HepG2 (cell line): Measurements from ENCODE around the gene DDOST. TPM values are rescaled to one million over a fixed set of nuclear protein-coding genes. Genes with fewer than 3 reads are reported as not detected.

Experiments
- ARNT2 ChIP-seq: sonication (generic); formaldehyde crosslinking; IDR thresholded peaks from 2 replicates; pipeline ENCODE4 v1.8.0; 2022; ENCODE audit warnings: mild to moderate bottlenecking, low read depth, missing genetic modification reagents, moderate library complexity
- ATF7 ChIP-seq, 2 experiments: fragments of 450-650 bp in 1 of 2; sonication (generic) in 1 of 2; formaldehyde crosslinking in 1 of 2; IDR thresholded peaks; 2 replicates each; pipeline versions ENCODE4 v1.4.0 to v1.6.1; 2016 to 2020; ENCODE audit warnings: antibody characterized with exemption in 1 of 2, mild to moderate bottlenecking in 1 of 2, missing genetic modification reagents in 1 of 2
- FOXK2 ChIP-seq: fragments of 450-650 bp; IDR thresholded peaks from 2 replicates; pipeline ENCODE4 v1.6.1; 2016
- HNF4G ChIP-seq, 2 experiments: sonication (generic) in 1 of 2; formaldehyde crosslinking in 1 of 2; IDR thresholded peaks; 2 replicates each; pipeline versions ENCODE4 v1.4.0 to v1.6.1; 2011 to 2020; ENCODE audit warnings: borderline replicate concordance in 2 of 2, low read depth in 2 of 2, mild to moderate bottlenecking in 2 of 2, low read length in 1 of 2, missing genetic modification reagents in 1 of 2, moderate library complexity in 1 of 2
- MZF1 ChIP-seq: sonication (generic); formaldehyde crosslinking; IDR thresholded peaks from 2 replicates; pipeline ENCODE4 v1.8.1; 2023; ENCODE audit warnings: mild to moderate bottlenecking, missing genetic modification reagents, borderline replicate concordance
- NCOR1 ChIP-seq: fragments of 200-600 bp; sonication (generic); IDR thresholded peaks from 2 replicates; pipeline ENCODE4 v1.7.0; 2017; ENCODE audit warnings: antibody characterized with exemption, low read length, borderline replicate concordance
- SAP130 ChIP-seq: IDR thresholded peaks from 2 replicates; pipeline ENCODE4 v1.6.1; 2016; ENCODE audit warnings: low read depth
- SPEN ChIP-seq: sonication (generic); formaldehyde crosslinking; IDR thresholded peaks from 2 replicates; pipeline ENCODE4 v1.5.1; 2020; ENCODE audit warnings: low read depth, mild to moderate bottlenecking, missing genetic modification reagents
- ZBTB49 ChIP-seq: sonication (generic); formaldehyde crosslinking; IDR thresholded peaks from 2 replicates; pipeline ENCODE4 v1.4.0; 2020; ENCODE audit warnings: missing genetic modification reagents, borderline replicate concordance
- ZNF777 ChIP-seq: sonication (generic); formaldehyde crosslinking; IDR thresholded peaks from 2 replicates; pipeline ENCODE4 v1.4.0; 2020; ENCODE audit warnings: missing genetic modification reagents
- ZNF878 ChIP-seq: sonication (generic); formaldehyde crosslinking; IDR thresholded peaks from 2 replicates; pipeline ENCODE4 v1.8.1; 2023; ENCODE audit warnings: mild to moderate bottlenecking, missing genetic modification reagents, moderate library complexity
- polyA plus RNA-seq, 8 experiments: library from polyadenylated mRNA; depleted of rRNA in 3 of 8; stranded (reverse) in 7 of 8; unstranded in 1 of 8; fragments of >200 nt; fragmentation: Illumina TruSeq in 4 of 8; extraction: Trizol in 4 of 8; gene quantifications; 2 replicates each; pipeline versions ENCODE4 v1.2.1 to v1.2.3, GENCODE V29; 2011 to 2016; ENCODE audit warnings: low read depth in 4 of 8, missing spikeins in 1 of 8, mixed read lengths in 1 of 8; ENCODE audit not compliant: insufficient read depth in 1 of 8
- total RNA-seq, 5 experiments: library from RNA; depleted of rRNA; stranded (reverse); fragments of >200 nt; fragmentation: Illumina TruSeq; extraction: Trizol; gene quantifications; 2 replicates each; pipeline ENCODE4 v1.2.3, GENCODE V29; 2016; ENCODE audit warnings: low read depth in 1 of 5
- TF ChIP-seq, protein P1 (sequence below): sonication (generic); formaldehyde crosslinking; IDR thresholded peaks from 2 replicates; pipeline ENCODE4 v1.5.0; 2020; ENCODE audit warnings: mild to moderate bottlenecking, missing genetic modification reagents
- TF ChIP-seq, protein P2 (sequence below): sonication (generic); formaldehyde crosslinking; IDR thresholded peaks from 2 replicates; pipeline ENCODE4 v1.8.0; 2022; ENCODE audit warnings: missing genetic modification reagents, mild to moderate bottlenecking, moderate library complexity, borderline replicate concordance
- TF ChIP-seq, protein P3 (sequence below): sonication (generic); formaldehyde crosslinking; IDR thresholded peaks from 2 replicates; pipeline ENCODE4 v1.5.1; 2020; ENCODE audit warnings: mild to moderate bottlenecking, missing genetic modification reagents, borderline replicate concordance
- TF ChIP-seq, protein P4 (sequence below): IDR thresholded peaks from 2 replicates; pipeline ENCODE4 v1.6.1; 2012; ENCODE audit warnings: low read length, improper control_type of control experiment

Gene DDOST
- total and polyA plus RNA-seq, 2 of the 13 experiments (the other 11 are each of a cell fraction or from before 2014, with no cell fraction given), result 335 to 494 TPM

GRCh38 chr1:20696397-20697333, 35.5 kb upstream of the DDOST start (continued):
- TF ChIP-seq SAP130 (CRISPR knock-in tag), result peak; percentile 62
- TF ChIP-seq, protein P1, sequence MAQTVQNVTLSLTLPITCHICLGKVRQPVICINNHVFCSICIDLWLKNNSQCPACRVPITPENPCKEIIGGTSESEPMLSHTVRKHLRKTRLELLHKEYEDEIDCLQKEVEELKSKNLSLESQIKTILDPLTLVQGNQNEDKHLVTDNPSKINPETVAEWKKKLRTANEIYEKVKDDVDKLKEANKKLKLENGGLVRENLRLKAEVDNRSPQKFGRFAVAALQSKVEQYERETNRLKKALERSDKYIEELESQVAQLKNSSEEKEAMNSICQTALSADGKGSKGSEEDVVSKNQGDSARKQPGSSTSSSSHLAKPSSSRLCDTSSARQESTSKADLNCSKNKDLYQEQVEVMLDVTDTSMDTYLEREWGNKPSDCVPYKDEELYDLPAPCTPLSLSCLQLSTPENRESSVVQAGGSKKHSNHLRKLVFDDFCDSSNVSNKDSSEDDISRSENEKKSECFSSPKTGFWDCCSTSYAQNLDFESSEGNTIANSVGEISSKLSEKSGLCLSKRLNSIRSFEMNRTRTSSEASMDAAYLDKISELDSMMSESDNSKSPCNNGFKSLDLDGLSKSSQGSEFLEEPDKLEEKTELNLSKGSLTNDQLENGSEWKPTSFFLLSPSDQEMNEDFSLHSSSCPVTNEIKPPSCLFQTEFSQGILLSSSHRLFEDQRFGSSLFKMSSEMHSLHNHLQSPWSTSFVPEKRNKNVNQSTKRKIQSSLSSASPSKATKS (CRISPR knock-in tag), result no peak
- no peak for TF ChIP-seq NCOR1
- TF ChIP-seq ZNF878 (CRISPR knock-in tag), result peak; percentile 72; the same call in 1 of the 2 replicates
- TF ChIP-seq, protein P2, sequence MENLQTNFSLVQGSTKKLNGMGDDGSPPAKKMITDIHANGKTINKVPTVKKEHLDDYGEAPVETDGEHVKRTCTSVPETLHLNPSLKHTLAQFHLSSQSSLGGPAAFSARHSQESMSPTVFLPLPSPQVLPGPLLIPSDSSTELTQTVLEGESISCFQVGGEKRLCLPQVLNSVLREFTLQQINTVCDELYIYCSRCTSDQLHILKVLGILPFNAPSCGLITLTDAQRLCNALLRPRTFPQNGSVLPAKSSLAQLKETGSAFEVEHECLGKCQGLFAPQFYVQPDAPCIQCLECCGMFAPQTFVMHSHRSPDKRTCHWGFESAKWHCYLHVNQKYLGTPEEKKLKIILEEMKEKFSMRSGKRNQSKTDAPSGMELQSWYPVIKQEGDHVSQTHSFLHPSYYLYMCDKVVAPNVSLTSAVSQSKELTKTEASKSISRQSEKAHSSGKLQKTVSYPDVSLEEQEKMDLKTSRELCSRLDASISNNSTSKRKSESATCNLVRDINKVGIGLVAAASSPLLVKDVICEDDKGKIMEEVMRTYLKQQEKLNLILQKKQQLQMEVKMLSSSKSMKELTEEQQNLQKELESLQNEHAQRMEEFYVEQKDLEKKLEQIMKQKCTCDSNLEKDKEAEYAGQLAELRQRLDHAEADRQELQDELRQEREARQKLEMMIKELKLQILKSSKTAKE (CRISPR knock-in tag), result no peak
- TF ChIP-seq, protein P3, sequence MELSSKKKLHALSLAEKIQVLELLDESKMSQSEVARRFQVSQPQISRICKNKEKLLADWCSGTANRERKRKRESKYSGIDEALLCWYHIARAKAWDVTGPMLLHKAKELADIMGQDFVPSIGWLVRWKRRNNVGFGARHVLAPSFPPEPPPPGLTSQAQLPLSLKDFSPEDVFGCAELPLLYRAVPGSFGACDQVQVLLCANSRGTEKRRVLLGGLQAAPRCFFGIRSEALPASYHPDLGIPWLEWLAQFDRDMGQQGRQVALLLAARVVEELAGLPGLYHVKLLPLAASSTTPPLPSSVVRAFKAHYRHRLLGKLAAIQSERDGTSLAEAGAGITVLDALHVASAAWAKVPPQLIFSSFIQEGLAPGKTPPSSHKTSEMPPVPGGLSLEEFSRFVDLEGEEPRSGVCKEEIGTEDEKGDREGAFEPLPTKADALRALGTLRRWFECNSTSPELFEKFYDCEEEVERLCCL (CRISPR knock-in tag), result no peak
- TF ChIP-seq SPEN (CRISPR knock-in tag), result no peak; the same call in 1 of the 2 replicates
- no peak for TF ChIP-seq HNF4G (IDR thresholded peaks at IDR 0.05; ENCODE audit: borderline replicate concordance, low read depth, low read length)
- no peak for TF ChIP-seq HNF4G (CRISPR knock-in tag; IDR thresholded peaks at IDR 0.05; ENCODE audit: borderline replicate concordance, low read depth)
- no peak for TF ChIP-seq MZF1 (CRISPR knock-in tag)
- 0 out of 2 replicates have a peak, but pooled peaks have one; percentile 16 for TF ChIP-seq ARNT2 (CRISPR knock-in tag)
- peak; percentile 47 for TF ChIP-seq ZNF777 (CRISPR knock-in tag)
- TF ChIP-seq, protein P4, sequence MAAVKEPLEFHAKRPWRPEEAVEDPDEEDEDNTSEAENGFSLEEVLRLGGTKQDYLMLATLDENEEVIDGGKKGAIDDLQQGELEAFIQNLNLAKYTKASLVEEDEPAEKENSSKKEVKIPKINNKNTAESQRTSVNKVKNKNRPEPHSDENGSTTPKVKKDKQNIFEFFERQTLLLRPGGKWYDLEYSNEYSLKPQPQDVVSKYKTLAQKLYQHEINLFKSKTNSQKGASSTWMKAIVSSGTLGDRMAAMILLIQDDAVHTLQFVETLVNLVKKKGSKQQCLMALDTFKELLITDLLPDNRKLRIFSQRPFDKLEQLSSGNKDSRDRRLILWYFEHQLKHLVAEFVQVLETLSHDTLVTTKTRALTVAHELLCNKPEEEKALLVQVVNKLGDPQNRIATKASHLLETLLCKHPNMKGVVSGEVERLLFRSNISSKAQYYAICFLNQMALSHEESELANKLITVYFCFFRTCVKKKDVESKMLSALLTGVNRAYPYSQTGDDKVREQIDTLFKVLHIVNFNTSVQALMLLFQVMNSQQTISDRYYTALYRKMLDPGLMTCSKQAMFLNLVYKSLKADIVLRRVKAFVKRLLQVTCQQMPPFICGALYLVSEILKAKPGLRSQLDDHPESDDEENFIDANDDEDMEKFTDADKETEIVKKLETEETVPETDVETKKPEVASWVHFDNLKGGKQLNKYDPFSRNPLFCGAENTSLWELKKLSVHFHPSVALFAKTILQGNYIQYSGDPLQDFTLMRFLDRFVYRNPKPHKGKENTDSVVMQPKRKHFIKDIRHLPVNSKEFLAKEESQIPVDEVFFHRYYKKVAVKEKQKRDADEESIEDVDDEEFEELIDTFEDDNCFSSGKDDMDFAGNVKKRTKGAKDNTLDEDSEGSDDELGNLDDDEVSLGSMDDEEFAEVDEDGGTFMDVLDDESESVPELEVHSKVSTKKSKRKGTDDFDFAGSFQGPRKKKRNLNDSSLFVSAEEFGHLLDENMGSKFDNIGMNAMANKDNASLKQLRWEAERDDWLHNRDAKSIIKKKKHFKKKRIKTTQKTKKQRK, result no peak
- TF ChIP-seq FOXK2, result no peak
- TF ChIP-seq ZBTB49 (CRISPR knock-in tag), result no peak
- TF ChIP-seq ATF7 (IDR thresholded peaks at IDR 0.05), result no peak
- TF ChIP-seq ATF7 (CRISPR knock-in tag; IDR thresholded peaks at IDR 0.05), result no peak
